ENCODE data around the gene PRKAR2B.
A peak's percentile ranks its signal among the peaks of the same experiment; 100 is the strongest.

Gene PRKAR2B

DNA sequence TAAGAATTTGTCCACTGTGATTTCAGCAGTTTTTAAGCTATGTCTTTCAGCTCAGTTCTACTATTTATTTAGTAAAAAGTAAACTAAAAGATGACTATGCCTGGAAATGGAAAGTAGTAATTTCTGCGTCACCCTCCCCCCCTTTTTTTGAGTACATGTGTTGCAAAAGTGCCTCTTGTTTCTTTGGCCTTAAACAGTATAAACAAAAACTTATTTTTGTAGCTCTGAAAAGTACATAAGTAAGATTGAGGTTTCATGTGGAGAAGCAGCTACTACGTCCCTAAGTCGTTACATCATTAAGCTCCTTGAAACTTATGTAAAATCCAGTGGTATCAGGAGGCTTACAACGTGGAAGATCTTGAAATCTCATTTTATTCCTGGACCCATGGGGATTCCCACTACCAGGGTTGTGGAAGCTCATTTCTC is 78.0 kb downstream of the PRKAR2B start:
- ChIA-PET POLR2A (interaction anchor here (1.4 kb wide), 1 partner anchor 9 kb away, joined by 4 read pairs; no protein-coding TSS in a partner anchor), CTCF (interaction anchor here (0.7 kb wide), 2 partner anchors 330 to 1065 kb away, joined by 3 read pairs; no protein-coding TSS in a partner anchor)
- no peak for DNase-seq (ENCODE audit: extremely low spot score)
- TF ChIP-seq ARNT (IDR thresholded peaks at IDR 0.05), result no peak
- TF ChIP-seq L3MBTL2 (conservative IDR thresholded peaks at IDR 0.05), result no peak

DNA sequence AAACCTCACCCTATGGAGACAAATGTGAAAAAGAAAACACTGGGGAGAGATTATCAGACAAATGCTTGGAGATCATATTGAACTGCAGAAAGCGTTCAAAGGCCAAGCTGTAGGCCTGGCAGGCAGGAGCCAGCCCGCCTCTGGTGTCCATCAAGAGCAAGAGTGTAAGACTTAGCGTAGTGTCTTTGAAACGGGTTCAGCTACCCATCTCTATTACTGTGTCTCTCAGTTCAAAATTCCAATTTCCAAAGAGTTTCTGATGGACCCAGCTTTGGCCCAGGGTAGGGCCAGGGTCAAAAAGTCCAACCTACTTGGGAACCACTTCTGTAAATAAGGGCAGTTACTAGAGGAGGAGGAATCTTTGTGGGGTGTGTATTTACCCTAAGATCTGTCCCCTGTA is 78.9 kb downstream of the PRKAR2B start:
- ChIA-PET POLR2A (interaction anchor here (1.4 kb wide), 1 partner anchor 8 kb away, joined by 4 read pairs; no protein-coding TSS in a partner anchor), CTCF (interaction anchor here (0.7 kb wide), 1 partner anchor 330 kb away, joined by 3 read pairs; no protein-coding TSS in a partner anchor)
- TF ChIP-seq, protein P1, sequence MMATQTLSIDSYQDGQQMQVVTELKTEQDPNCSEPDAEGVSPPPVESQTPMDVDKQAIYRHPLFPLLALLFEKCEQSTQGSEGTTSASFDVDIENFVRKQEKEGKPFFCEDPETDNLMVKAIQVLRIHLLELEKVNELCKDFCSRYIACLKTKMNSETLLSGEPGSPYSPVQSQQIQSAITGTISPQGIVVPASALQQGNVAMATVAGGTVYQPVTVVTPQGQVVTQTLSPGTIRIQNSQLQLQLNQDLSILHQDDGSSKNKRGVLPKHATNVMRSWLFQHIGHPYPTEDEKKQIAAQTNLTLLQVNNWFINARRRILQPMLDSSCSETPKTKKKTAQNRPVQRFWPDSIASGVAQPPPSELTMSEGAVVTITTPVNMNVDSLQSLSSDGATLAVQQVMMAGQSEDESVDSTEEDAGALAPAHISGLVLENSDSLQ (IDR thresholded peaks at IDR 0.05), result no peak
- TF ChIP-seq HDGF (IDR thresholded peaks at IDR 0.05; ENCODE audit: borderline replicate concordance) (no peak), FOXK2 (IDR thresholded peaks at IDR 0.05) (no peak), SP1 (IDR thresholded peaks at IDR 0.05) (no peak), NFRKB (IDR thresholded peaks at IDR 0.05) (no peak), L3MBTL2 (conservative IDR thresholded peaks at IDR 0.05) (no peak), TARDBP (IDR thresholded peaks at IDR 0.05) (no peak), FOXM1 (IDR thresholded peaks at IDR 0.05; ENCODE audit: borderline replicate concordance) (no peak), ELF4 (IDR thresholded peaks at IDR 0.05) (no peak)

DNA sequence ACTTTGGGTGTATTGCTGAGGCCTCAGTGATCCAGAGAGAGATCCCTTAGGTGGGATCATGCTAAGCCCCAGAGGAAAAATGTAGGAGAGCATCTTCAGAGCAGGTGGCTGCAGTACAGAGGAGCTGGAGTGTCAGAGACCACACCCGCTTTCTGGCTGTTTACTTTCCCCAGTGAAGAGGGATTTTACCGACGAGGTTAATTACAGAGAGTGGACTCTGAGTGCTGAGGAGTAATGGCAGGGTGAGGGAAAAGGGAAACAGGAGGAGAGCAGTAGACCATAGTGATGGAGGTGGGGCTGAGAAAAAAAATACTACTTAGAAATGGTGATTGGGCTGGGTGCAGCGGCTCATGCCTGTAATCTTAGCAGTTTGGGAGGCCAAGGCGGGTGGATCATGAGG is 81.0 kb downstream of the PRKAR2B start:
- no peak for DNase-seq (ENCODE audit: extremely low spot score)
- TF ChIP-seq SP1 (IDR thresholded peaks at IDR 0.05) (no peak), FOXK2 (IDR thresholded peaks at IDR 0.05) (no peak), HDGF (IDR thresholded peaks at IDR 0.05; ENCODE audit: borderline replicate concordance) (no peak), ARNT (IDR thresholded peaks at IDR 0.05) (no peak), ZNF384 (IDR thresholded peaks at IDR 0.05) (no peak), FOXA1 (IDR thresholded peaks at IDR 0.05) (no peak), TARDBP (IDR thresholded peaks at IDR 0.05) (no peak), FOXM1 (IDR thresholded peaks at IDR 0.05; ENCODE audit: borderline replicate concordance) (no peak), CTBP1 (IDR thresholded peaks at IDR 0.05; ENCODE audit: borderline replicate concordance) (no peak)
- TF ChIP-seq, protein P1 (IDR thresholded peaks at IDR 0.05), result no peak
- ChIA-PET CTCF (interaction anchor here (0.7 kb wide), 1 partner anchor 331 kb away, joined by 4 read pairs; no protein-coding TSS in a partner anchor), POLR2A (no interaction called here)

More for the DNA sequence above, 78.9 kb downstream of the PRKAR2B start:
- DNase-seq (ENCODE audit: extremely low spot score), result no peak

DNA sequence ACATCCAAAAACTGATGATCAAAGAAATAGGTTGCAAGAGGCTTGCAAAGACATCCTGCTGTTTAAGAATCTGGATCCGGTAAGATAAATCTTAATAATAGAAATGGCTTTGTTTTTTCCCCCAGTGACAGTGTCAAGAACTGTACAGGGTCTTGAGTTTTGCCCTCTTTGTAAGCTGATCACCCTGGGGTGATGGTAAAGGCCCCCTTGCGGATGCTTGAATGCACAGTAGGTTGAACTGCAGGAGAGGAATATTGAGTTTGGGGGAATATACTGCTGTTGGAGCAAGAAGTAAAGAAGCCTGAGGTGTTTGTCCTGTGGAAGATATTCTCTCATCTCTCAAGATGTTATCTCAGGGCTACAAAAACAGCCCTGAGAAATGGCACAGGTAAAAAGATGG is 83.7 kb downstream of the PRKAR2B start:
- CTCF ChIA-PET, result no interaction called here

DNA sequence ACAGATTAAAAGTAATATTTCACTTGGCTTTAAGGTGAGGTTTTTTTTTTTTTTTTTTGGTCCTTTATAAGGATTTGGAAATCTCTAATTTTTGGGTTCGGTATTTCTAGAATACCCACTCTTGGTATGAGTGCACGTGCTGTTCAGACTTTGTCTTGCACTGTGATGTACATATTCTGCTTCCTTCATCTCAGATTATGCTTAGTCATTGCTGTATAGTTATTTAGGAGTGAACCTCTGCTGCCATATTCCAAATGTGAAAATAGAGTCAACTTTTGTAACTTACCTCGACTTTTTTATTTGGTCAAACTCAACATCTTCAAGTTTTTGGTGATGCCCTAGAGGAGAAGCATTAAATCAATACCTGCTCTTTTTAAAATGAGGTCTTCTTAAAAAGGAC is 84.2 kb downstream of the PRKAR2B start:
- TF ChIP-seq ARNT (IDR thresholded peaks at IDR 0.05) (no peak), HDGF (IDR thresholded peaks at IDR 0.05; ENCODE audit: borderline replicate concordance) (no peak), TARDBP (IDR thresholded peaks at IDR 0.05) (no peak), SUZ12 (IDR thresholded peaks at IDR 0.05) (no peak), NFRKB (IDR thresholded peaks at IDR 0.05) (no peak), ZNF384 (IDR thresholded peaks at IDR 0.05) (no peak), CTBP1 (IDR thresholded peaks at IDR 0.05; ENCODE audit: borderline replicate concordance) (no peak), L3MBTL2 (conservative IDR thresholded peaks at IDR 0.05) (no peak), BHLHE40 (IDR thresholded peaks at IDR 0.05; ENCODE audit: borderline replicate concordance) (no peak), FOXK2 (IDR thresholded peaks at IDR 0.05) (no peak), FOXM1 (IDR thresholded peaks at IDR 0.05; ENCODE audit: borderline replicate concordance) (no peak)
- TF ChIP-seq, protein P1 (IDR thresholded peaks at IDR 0.05), result no peak
- CTCF ChIA-PET, result no interaction called here
- no peak for DNase-seq (ENCODE audit: extremely low spot score)
- POLR2A ChIA-PET, result no interaction called here

More for the DNA sequence above, 83.7 kb downstream of the PRKAR2B start:
- no peak for TF ChIP-seq NFRKB (IDR thresholded peaks at IDR 0.05)
- TF ChIP-seq LEF1 (IDR thresholded peaks at IDR 0.05; ENCODE audit: borderline replicate concordance), result no peak
- TF ChIP-seq ARNT (IDR thresholded peaks at IDR 0.05), result no peak
- no peak for TF ChIP-seq ELF4 (IDR thresholded peaks at IDR 0.05)
- TF ChIP-seq ZNF384 (IDR thresholded peaks at IDR 0.05), result no peak
- no peak for TF ChIP-seq CTBP1 (IDR thresholded peaks at IDR 0.05; ENCODE audit: borderline replicate concordance)
- TF ChIP-seq BHLHE40 (IDR thresholded peaks at IDR 0.05; ENCODE audit: borderline replicate concordance), result no peak
- no peak for TF ChIP-seq FOXA1 (IDR thresholded peaks at IDR 0.05)
- no peak for TF ChIP-seq SP1 (IDR thresholded peaks at IDR 0.05)
- no peak for TF ChIP-seq SUZ12 (IDR thresholded peaks at IDR 0.05)
- no peak for DNase-seq (ENCODE audit: extremely low spot score)
- POLR2A ChIA-PET, result no interaction called here

DNA sequence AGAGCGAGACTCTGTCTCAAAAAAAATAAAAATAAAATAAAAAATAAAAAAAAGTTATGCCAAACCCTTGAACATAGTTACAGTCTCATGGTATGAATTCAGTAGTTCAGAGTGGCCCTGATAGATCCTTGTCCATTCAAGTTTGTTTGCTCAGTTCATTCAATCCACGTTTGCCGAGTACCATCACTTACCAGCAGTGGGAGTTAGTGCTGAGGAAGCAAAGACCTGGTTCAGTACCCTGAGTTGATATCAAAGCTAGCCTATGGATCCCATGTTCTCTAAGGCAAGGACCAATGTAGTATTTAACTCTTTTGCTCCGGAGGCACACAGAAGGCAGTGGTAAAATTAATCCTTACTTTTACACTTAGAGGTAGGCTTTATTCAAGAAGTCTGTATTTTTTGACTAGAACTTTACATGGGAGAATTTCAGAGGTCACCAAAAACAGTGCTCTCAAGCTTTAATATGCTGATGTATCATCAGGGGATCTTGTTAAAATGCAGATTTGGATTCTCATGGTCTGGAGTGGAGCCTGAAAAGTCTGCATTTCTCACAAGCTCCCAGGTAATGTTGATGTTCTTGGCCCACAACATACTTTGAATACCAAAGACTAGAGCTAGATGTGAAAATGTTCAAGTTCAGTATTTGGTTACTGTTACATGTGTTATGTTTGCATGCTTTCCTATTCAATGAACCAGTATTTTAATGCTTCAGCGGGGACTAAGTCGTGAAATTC is 86.1 kb downstream of the PRKAR2B start:
- ChIA-PET POLR2A (interaction anchor here (1.4 kb wide), 1 partner anchor 8 kb away, joined by 4 read pairs; no protein-coding TSS in a partner anchor), CTCF (interaction anchor here (1.8 kb wide), 1 partner anchor 17 kb away, joined by 5 read pairs; no protein-coding TSS in a partner anchor)
- TF ChIP-seq ARNT (IDR thresholded peaks at IDR 0.05), result no peak
- no peak for TF ChIP-seq HDGF (IDR thresholded peaks at IDR 0.05; ENCODE audit: borderline replicate concordance)
- TF ChIP-seq TARDBP (IDR thresholded peaks at IDR 0.05), result no peak
- TF ChIP-seq FOXK2 (IDR thresholded peaks at IDR 0.05), result no peak
- TF ChIP-seq ZNF384 (IDR thresholded peaks at IDR 0.05), result no peak
- no peak for TF ChIP-seq NFRKB (IDR thresholded peaks at IDR 0.05)
- no peak for TF ChIP-seq ELF4 (IDR thresholded peaks at IDR 0.05)
- TF ChIP-seq FOXA1 (IDR thresholded peaks at IDR 0.05), result no peak
- no peak for TF ChIP-seq SUZ12 (IDR thresholded peaks at IDR 0.05)
- TF ChIP-seq SP1 (IDR thresholded peaks at IDR 0.05), result no peak
- TF ChIP-seq BHLHE40 (IDR thresholded peaks at IDR 0.05; ENCODE audit: borderline replicate concordance), result no peak
- TF ChIP-seq CTBP1 (IDR thresholded peaks at IDR 0.05; ENCODE audit: borderline replicate concordance), result no peak
- TF ChIP-seq, protein P1 (IDR thresholded peaks at IDR 0.05), result no peak
- TF ChIP-seq FOXM1 (IDR thresholded peaks at IDR 0.05; ENCODE audit: borderline replicate concordance), result no peak
- DNase-seq (ENCODE audit: extremely low spot score), result peak; percentile 19

All from HEK293T (cell line).